Keratinocyte (primary cell): ENCODE results near the gene CDH22. TPM values are rescaled to one million over a fixed set of nuclear protein-coding genes. Genes with fewer than 3 reads are reported as not detected.

ENCODE experiments used
- DNase-seq: peaks from one replicate; pipeline ENCODE4 v3.0.0-alpha.2; 2011; ENCODE audit warnings: low read depth, missing footprints, low spot score
- FAIRE-seq: peaks from 2 replicates; lab custom pipeline; 2011; peaks lifted over from hg19 to GRCh38; lab: Jason Lieb, UNC
- H2AFZ ChIP-seq: 2 replicates; pipeline ENCODE4 v1.6.0; 2012; ENCODE audit warnings: low read length, control low read depth, inconsistent platforms; ENCODE audit not compliant: control insufficient read depth
- H3K27ac ChIP-seq: 2 replicates; pipeline ENCODE4 v1.5.1; 2011; ENCODE audit warnings: low read length; ENCODE audit not compliant: control insufficient read depth, insufficient read depth
- H3K27me3 ChIP-seq: 3 replicates; pipeline ENCODE4 v1.6.0; 2011; ENCODE audit warnings: low read length; ENCODE audit not compliant: control insufficient read depth, insufficient read depth; ENCODE audit errors: extremely low read depth
- H3K36me3 ChIP-seq, 2 experiments: 2 replicates in 1 of 2; 3 replicates in 1 of 2; pipeline ENCODE4 v1.5.1; 2011; ENCODE audit warnings: low read length in 2 of 2, mild to moderate bottlenecking in 1 of 2; ENCODE audit not compliant: control insufficient read depth in 2 of 2, insufficient read depth in 2 of 2; ENCODE audit errors: extremely low read depth in 1 of 2
- H3K4me1 ChIP-seq: 3 replicates; pipeline ENCODE4 v1.5.1; 2011; ENCODE audit warnings: low read length; ENCODE audit not compliant: control insufficient read depth, insufficient read depth; ENCODE audit errors: extremely low read depth
- H3K4me2 ChIP-seq: 3 replicates; pipeline ENCODE4 v1.6.0; 2011; ENCODE audit warnings: low read depth, low read length; ENCODE audit not compliant: control insufficient read depth, insufficient read depth; ENCODE audit errors: extremely low read depth
- H3K4me3 ChIP-seq, 3 experiments: fragments of 200-600 bp in 1 of 3; sonication (generic) in 1 of 3; 2 replicates in 2 of 3; 3 replicates in 1 of 3; pipeline ENCODE4 v1.5.1; 2011 to 2016; ENCODE audit warnings: low read length in 3 of 3, mild to moderate bottlenecking in 3 of 3, control low read depth in 2 of 3, inconsistent platforms in 1 of 3, low read depth in 1 of 3, mixed read lengths in 1 of 3, mixed run types in 1 of 3, moderate library complexity in 1 of 3; ENCODE audit not compliant: control insufficient read depth in 2 of 3, insufficient read depth in 2 of 3; ENCODE audit errors: extremely low read depth in 1 of 3
- H3K79me2 ChIP-seq: 2 replicates; pipeline ENCODE4 v1.6.0; 2012; ENCODE audit warnings: low read length; ENCODE audit not compliant: control insufficient read depth, insufficient read depth
- H3K9ac ChIP-seq: 3 replicates; pipeline ENCODE4 v1.6.0; 2011; ENCODE audit warnings: low read length; ENCODE audit not compliant: control insufficient read depth, insufficient read depth; ENCODE audit errors: extremely low read depth
- H3K9me1 ChIP-seq: 3 replicates; pipeline ENCODE4 v1.6.0; 2011; ENCODE audit warnings: low read length; ENCODE audit not compliant: control insufficient read depth, insufficient read depth; ENCODE audit errors: extremely low read depth
- H3K9me3 ChIP-seq: 2 replicates; pipeline ENCODE4 v1.5.1; 2012; ENCODE audit warnings: low read depth, low read length; ENCODE audit not compliant: control insufficient read depth
- H4K20me1 ChIP-seq: 3 replicates; pipeline ENCODE4 v1.6.0; 2011; ENCODE audit warnings: low read length; ENCODE audit not compliant: control insufficient read depth, insufficient read depth; ENCODE audit errors: extremely low read depth
- CTCF ChIP-seq, 3 experiments: IDR thresholded peaks in 1 of 3; conservative IDR thresholded peaks in 1 of 3; optimal IDR thresholded peaks in 1 of 3; 2 replicates in 2 of 3; 3 replicates in 1 of 3; pipeline versions ENCODE3 to v1.5.1; 2011; ENCODE audit warnings: low read length in 3 of 3, mild to moderate bottlenecking in 3 of 3, moderate library complexity in 2 of 3, control low read depth in 1 of 3, inconsistent platforms in 1 of 3; ENCODE audit not compliant: insufficient read depth in 2 of 3; ENCODE audit errors: extremely low read depth in 1 of 3
- EZH2 ChIP-seq: IDR thresholded peaks from one replicate; pipeline ENCODE4 v1.6.1; 2012; ENCODE audit warnings: inconsistent platforms, mild to moderate bottlenecking, low read length, moderate library complexity
- dilution Hi-C: fragments of 300-500 bp; cut with MboI; formaldehyde crosslinking; loops from one replicate; pipeline ENCODE4 v1.7.0; 2020; ENCODE audit warnings: low sequenced_read_pairs; ENCODE audit not compliant: extremely low pct_ligation_motif_present
- polyA plus RNA-seq, 5 experiments: library from polyadenylated mRNA; depleted of rRNA in 3 of 5; stranded (reverse) in 3 of 5; stranded (forward) in 1 of 5; unstranded in 1 of 5; fragments of >200 nt; gene quantifications; 1 replicate in 1 of 5; 2 replicates in 3 of 5; 3 replicates in 1 of 5; pipeline versions ENCODE4 v1.2.1 to v1.2.3, GENCODE V29; 2011 to 2012; ENCODE audit warnings: missing spikeins in 2 of 5, low read depth in 1 of 5, low replicate concordance in 1 of 5

Gene CDH22
- polyA plus RNA-seq, 1 donor (not counting 4 experiments of a cell fraction or from before 2014, with no cell fraction given), result not detected

- no peak overlapping the region for H3K27ac ChIP-seq
- FAIRE-seq, result no peak
- no peak for DNase-seq
- no peaks in the 10 kb centered on the region for H3K9me3 ChIP-seq
- no peak overlapping the region for H3K9ac ChIP-seq
- no peaks in the 10 kb centered on the region for H3K9me1 ChIP-seq
- no peak overlapping the region for H2AFZ ChIP-seq
- no peak for TF ChIP-seq EZH2
- TF ChIP-seq CTCF (optimal IDR thresholded peaks at IDR 0.05 in 1 of 3, IDR thresholded peaks at IDR 0.05 in 1 of 3, conservative IDR thresholded peaks at IDR 0.05 in 1 of 3; ENCODE audit: extremely low read depth in 1 of 3, insufficient read depth in 2 of 3, low read length in 3 of 3), result no peak
- no peaks in the 10 kb centered on the region for H3K36me3 ChIP-seq
- H3K79me2 ChIP-seq, result no peaks in the 10 kb centered on the region
- peaks cover 4% of the 10 kb centered on the region for H4K20me1 ChIP-seq
- no peak overlapping the region for H3K4me3 ChIP-seq
- H3K27me3 ChIP-seq, result peaks cover 25% of the 10 kb centered on the region
- no peak overlapping the region for H3K4me2 ChIP-seq
- peaks cover 8% of the 10 kb centered on the region for H3K4me1 ChIP-seq
- dilution Hi-C loops, result loop anchor here (25.0 kb wide), 1 partner anchor 303 kb away; no protein-coding TSS in a partner anchor
Measured at GRCh38 chr20:46134716-46135115, 173.6 kb downstream of the CDH22 start.

- Histone ChIP-seq H3K36me3 (no peaks in the 10 kb centered on the region), H3K79me2 (no peaks in the 10 kb centered on the region), H3K9me1 (no peaks in the 10 kb centered on the region), H4K20me1 (peaks cover 4% of the 10 kb centered on the region), H2AFZ (no peak overlapping the region), H3K4me2 (no peak overlapping the region), H3K9ac (no peak overlapping the region), H3K27ac (no peak overlapping the region), H3K9me3 (no peaks in the 10 kb centered on the region), H3K4me1 (peaks cover 1% of the 10 kb centered on the region), H3K4me3 (no peak overlapping the region), H3K27me3 (peaks cover 25% of the 10 kb centered on the region)
- DNase-seq (no peak), FAIRE-seq (no peak)
- TF ChIP-seq EZH2, result no peak
- no peak for TF ChIP-seq CTCF (optimal IDR thresholded peaks at IDR 0.05 in 1 of 3, IDR thresholded peaks at IDR 0.05 in 1 of 3, conservative IDR thresholded peaks at IDR 0.05 in 1 of 3; ENCODE audit: extremely low read depth in 1 of 3, insufficient read depth in 2 of 3, low read length in 3 of 3)
- dilution Hi-C loops, result loop anchor here (25.0 kb wide), 1 partner anchor 303 kb away; no protein-coding TSS in a partner anchor
Measured at GRCh38 chr20:46133886-46134654, 174.2 kb downstream of the CDH22 start.
